DMS 273 (cell line): ENCODE measurements around the gene CDH20.
A peak's percentile ranks its signal among the peaks of the same experiment; 100 is the strongest.
"Not testable (repeated sequence)": the region's sequence is repeated elsewhere in the genome, so short reads cannot be mapped to it uniquely, and the experiment has no call there.

Experiments
- DNase-seq: peaks from one replicate; lab custom pipeline; 2025; ENCODE audit not compliant: unreplicated experiment; lab: John Stamatoyannopoulos, UW

CDH20 gene

DNA sequence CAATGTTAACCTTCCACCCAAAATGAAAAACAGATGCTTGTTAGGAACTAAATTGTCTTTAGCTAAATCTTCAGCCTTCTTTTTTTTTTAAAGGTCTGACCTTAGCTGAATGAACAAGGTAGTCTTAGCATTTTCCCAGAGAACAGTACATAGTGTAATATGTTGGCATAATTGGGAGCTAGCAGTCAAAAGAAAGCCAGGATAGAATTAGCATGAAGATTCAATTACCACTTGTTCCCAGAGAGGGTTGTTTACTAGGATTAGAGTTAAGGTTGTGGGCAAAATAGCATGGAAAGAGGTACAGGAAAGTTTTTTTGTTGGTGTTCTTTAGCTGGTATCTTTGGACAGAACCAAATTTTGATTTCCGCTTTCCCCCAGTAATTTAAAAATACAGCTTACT, 6.9 kb downstream of the CDH20 start:
- no peak for DNase-seq

DNA sequence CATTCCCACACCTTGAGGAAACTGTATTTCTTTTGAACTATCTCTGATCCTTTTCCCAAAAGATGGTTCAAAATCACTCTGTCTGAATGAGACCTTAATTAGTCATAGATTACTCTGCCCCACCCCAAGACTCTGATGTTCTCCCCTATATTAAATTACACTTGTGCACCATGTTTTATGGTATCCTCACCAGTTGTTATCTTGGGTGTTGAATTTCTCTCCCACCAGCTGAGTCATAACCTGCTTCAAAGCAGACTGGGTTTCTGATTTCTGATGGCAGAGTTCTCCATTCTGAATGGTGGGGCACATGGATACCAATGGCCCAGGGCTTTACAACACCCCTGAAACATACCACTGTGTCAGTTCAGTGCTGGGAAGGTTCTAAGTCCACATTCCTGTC, 15.0 kb downstream of the CDH20 start:
- no peak for DNase-seq

DNA sequence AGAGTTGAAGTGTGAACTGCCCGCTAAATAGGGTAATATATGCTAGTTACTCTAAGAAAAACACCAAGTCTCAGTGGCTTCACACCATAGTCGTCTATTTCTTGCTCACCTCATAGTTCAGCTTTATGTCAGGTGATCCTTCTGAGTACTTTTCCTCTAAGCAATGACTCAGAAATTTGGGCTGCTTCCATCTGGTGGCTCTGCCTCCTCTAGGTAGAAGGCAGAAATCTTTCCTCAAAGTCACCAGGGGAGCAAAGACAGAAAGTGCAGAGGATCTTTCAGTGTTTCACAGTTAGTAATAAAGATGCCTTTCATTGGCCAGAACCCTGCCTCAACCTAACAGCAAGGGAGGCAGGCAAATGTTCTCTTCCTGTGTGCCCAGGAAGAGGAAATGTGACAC, 17.3 kb downstream of the CDH20 start:
- DNase-seq, result no peak

DNA sequence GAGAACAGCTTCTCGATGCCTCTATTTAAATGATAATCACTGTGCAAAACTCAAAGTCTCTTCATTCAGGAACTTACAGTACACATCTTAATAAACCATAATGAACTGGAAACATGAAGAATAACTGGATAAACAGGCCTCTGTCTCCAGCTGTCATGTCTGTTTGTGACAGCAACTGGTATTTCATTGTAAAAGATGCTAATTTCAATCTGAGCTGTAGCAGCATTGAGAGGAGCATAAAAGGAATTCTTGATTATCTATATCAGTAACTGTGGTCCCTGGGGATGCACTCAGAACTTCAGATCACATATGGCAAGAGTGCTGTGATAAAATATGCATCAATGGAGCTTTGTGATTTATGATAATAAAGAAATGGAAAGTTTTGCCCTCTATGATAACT, 18.8 kb downstream of the CDH20 start:
- DNase-seq, result no peak

DNA sequence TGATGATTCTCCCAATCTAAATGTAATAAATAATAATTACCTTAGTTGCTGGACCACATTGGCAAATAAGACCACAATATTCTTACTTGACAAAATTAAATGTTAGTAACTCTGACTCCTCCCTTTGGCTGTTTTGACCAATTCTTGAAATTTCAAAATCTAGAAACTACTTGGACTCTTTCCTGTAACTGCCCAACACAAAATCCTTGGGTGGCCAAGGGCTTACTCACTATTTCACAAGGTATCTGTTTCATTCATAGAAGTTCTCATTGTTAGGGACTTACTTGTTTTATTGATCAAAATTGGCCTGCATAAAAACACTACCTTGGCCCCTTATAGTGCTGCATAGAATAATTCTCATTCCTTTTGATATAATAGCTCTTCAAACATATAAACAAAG, 19.4 kb downstream of the CDH20 start:
- DNase-seq, result no peak

DNA sequence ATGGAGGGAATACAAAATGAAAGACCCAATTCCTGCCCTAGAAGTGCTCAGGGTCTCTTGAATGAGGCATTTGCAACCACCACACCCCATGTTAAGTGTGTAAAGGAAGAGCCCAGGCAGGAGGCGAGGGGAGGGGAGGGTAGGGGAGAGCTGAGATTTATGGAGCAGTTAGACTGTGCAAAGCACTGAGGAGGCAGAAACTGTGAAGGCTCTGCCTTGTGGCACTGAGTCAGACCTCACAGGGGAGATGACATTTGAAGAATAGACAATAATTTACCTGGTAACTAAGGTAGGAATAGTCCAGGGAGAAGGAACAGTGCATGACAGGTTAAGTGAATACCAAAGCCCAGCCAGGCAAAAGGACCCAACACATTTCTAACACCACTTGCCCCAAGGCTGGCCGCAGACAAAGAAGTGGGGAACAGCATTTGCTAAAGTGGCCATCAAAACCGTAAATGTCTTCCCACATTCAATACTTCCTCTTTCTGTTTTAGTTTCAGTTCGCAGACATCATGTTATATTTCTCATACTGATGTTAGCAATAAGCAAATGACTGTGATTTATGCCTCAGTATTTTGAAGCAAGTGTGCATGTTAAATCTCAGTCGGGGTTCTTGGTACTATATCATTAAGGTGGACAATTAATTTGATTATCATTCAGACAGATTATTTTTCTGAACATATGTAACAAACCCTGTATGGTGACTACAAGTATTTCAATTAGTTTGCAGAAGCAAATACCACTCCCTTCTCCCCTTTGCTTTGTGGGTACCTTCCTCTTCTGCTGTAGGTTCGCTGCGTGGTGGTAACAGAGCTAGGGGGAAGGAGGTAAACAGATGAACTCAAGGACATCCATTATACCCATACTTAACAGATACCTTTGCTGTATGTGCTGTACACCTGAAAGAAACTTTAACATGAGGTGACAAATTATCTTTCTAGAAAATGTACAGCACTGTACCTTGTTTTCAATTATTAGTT, 27.5 kb downstream of the CDH20 start:
- no peak for DNase-seq

DNA sequence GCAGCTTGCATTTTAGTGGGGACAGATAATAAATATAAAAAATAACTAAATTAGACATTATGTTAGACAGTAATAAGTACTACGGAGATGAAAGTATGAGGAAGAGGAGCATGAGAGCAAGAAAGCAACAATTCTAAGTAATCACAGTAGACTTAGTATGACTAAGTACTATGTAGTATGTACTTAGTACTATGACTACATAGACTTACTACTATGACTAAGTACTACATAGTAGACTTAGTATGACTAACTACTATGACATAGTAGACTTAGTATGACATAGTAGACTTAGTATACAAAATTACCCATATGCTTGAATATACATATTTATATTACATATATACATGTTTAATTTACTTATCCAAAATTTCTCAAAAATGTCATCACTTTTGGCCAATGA, 29.3 kb downstream of the CDH20 start:
- no peak for DNase-seq

DNA sequence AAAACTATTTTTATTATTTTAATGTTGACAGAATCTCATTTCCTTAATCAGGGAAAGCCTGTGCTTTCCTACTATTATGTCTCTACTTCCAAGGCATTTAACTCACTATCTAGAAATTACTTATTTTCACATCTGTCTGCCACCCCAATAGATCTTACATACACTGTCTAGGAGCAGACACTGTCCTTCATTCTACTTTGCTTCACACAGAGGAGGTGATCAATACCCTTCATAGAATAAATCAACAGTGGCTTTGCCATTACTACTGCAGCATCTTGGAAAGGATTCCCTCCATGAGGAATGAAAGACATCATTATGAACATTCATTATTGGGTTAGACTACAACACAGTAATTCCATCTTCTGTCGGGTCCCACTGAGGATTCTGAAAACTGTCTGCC, 31.7 kb downstream of the CDH20 start:
- no peak for DNase-seq

DNA sequence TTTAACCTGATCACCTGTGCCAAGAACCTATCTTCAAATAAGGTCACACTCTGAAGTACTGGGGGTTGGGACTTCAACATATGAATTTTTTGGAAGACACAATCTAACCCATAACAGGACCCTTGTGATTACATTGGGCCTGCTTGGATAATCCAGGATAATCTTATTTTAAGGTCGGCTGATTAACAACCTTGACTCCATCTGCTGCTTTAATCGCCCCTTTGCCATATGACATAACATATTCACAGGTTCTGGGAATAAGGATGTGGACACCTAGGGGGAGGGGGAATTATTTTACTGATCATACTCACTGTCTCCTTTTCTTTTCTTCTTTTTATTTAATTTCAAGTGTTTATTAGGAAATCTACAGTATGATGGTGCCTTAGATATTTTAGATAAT, 34.8 kb downstream of the CDH20 start:
- DNase-seq, result peak; percentile 6

DNA sequence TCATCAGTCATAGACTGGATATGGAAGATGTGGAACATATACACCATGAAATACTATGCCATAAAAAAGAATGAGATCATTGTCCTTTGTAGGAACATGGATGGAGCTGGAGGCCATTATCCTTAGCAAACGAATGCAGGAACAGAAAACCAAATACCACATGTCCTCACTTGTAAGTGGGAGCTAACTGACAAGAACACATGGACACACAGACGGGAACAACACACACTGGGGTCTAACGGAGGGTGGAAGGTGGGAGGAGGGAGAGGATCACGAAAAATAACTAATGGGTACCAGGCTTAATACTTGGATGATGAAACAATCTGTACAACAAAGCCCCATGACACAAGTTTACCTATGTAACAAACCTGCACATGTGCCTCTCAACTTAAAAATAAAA, 36.4 kb downstream of the CDH20 start:
- DNase-seq, result not testable (repeated sequence)

DNA sequence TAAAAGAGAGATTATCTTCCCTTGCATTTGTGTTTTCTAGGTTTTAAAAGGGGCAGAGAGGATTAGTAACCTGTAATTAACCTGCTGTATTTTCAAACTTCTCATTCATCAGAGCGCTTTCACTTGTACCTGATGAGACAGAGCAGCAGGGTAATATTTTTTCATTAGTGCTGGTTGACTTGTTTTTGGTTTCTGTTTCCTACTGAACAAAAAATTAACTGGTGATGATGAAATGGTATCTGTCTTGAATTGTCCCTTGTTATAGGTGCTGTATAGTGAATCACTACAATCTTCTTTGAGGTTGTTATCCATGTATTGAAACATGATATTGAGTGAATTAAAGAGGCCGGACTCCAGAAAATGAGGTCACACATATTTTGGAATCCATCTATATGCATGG, 37.9 kb downstream of the CDH20 start:
- DNase-seq, result no peak

DNA sequence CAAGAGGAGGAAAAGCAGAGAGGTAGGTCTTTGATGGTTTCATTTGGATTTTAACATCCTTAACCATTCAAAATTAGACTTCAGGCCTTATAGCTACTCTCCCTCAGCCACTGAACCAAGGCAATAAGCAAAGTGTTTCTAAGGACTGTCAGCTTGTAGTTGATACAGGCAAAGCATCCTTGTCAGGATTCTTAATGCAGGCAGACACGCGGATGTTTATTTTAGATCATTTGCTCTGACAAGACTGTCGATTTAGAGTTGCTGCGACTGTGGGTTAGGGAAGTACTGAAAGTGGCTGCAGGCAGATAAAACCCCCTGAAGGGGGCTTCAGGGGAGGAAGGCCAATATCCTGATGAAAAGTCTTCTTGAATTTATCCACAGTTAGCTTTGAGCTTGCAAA, 46.6 kb downstream of the CDH20 start:
- no peak for DNase-seq

DNA sequence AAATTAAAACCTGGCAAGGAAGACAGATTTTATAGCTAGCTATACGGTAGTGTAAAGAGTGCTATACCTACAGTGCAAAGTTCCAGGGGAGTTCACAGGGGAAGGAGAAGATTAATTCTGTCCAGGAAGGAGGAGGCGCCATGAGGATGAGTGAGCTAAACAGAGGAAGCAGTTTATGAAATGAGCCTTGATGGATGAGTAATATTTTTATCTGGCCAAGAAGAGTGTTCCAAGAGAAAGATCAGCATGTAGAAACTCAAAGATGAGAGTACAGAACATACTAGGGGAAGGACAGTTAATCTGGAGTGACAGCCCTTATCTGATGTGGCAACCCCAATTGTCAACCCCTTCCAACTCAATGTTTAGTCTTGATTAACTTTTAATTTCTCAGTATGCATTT, 54.8 kb downstream of the CDH20 start:
- DNase-seq, result no peak

DNA sequence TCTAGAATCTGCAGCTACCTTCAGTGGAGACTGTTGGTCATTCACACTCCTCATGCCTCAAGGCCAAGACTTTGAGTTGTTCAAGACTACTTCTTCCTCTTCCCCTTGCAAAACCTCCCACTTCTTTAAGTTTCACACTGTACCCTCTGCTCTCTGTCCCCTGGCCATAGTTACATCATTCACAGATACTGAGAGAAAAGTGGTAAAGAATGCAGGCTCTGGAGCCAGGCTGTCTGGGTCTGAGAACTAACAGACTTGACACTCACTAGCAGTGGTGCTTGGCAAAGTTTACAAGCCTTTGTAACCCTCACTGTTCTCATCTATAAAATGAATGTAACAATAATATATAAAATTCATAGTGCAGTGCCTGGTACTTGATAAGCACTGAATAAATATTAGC, 61.8 kb downstream of the CDH20 start:
- DNase-seq, result no peak

DNA sequence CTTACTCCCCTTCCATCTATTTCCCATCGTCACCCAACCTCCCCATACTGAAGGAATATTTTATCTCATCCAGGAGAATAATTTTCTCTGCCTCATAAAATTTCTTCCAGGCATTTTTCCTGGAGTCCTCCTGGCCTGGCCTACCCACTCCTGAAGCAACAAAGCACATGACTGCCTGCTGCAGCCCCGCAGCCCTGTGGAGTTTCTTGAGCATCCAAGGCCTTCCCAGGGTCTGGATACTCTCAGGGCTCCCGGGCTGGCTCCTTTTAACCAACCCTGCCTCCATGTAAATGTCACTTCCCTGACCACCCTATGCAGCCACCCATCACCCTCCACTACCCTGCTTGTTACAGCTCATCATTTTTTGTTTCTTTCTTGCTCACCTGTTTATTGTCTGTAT, 64.0 kb downstream of the CDH20 start:
- DNase-seq, result no peak

DNA sequence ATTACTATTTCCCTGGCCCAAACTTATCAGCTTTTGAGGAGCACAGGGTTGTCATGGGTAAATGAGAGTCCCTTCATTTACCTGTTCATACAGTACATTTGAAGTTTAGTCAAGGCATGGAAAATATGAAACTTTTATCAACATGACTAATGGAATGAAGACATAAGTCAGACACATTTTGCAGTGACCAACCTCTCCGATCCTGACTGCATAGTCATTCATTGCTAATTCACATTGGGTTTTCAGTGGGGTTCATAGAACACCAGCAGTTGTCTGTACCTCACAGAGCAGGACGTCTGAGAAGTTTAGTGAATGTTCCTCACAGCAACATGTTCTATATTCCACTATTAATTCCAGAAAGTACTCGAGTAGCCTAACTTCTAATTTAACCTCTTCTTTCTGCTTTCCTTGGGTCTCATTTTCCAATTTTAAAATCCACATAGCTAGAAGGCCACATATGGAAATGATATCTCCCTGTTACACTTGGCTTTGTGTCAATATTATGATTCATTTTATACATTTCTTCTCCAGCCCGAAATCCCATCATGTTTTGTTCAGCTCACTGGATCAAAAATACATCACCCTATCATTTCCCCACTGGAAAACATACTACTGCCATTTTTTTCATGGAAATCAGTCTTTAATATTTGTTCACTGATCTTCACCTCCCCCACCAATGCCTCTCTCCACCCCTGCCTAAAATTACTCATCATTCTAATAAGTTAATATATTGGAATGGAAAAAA, 65.9 kb downstream of the CDH20 start:
- no peak for DNase-seq

DNA sequence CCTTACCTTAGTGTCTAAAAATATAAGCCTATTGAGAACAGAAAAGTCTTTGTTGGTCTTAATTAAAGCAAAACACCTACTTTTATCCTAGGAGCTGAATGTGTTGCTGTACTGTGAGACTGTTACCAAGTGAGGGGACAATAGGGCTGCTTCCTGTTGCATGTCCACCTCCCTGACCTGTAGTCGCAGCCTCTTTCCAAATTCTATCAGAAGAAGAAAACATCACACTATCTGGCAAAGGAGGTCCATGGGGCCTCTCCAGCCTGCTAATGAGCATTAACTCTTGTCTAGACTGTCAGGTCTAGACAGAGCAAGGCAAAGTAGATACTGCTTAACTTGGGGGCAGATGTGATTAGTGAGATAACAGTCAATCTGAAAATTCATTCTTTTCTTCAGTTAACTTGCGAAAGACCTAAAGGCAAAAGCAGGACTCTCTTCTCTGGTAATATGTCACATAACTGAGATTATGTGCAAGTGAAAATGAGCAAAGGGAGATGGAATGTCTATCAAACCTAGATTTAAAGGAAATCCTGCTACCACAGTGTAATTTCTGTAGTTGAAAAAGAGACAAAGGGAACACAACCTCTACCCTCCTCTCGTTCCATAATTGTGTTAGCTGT, 66.9 kb downstream of the CDH20 start:
- DNase-seq, result no peak

DNA sequence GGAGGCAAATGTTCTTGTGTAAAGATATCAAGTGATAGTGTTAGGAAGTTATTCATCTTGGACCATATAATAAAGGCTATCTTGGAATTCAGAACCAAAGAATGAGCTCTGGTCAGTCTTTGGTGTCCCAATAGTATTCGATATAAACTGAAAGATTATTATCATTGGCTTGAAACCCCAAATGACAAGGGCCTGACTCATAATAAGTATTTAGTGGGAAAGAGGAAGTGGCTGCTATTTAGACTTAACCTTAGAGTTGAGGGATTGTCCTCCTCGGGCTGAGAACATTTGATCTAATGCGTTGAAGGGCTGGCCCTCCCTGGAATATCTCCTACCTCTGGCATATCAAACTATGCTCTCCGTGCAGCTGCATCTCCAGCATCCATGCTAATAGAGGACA, 67.5 kb downstream of the CDH20 start:
- DNase-seq, result no peak

DNA sequence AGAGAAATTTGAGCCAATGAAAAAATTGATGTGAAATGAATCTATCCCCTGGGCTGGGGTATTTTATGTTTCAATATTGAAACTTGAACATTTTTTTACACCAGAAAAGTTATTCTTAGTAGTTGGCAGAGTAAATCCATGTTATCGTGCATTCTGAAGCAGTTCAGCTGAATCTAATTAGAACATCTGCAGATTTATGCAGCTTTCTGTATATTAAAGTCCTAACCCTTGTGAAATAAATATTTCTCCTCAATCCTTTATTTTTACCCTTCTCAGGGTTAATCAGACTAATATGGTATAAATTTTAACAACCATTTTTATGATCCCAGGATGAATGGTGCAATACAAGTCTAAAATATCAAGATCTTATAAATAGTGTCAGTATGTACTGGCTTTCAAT, 69.5 kb downstream of the CDH20 start:
- no peak for DNase-seq

DNA sequence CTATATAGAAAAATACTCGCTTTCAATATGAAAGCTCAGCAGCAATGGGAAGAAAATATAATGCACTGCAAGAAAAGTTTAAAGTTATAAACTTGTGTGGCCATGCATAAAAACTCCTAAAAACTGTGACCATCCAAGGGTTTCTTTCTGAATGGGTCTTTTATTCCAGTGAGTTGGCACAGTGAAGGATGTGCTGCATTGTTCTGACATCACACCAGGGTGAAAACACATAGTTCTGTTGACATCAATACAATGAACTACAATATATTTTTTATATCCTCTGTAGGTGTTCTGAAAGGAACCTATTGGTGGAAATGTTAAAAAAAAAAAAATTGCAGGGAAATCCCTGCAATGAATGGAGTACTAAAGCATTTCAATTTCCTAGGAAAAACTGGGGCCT, 80.2 kb downstream of the CDH20 start:
- DNase-seq, result no peak

DNA sequence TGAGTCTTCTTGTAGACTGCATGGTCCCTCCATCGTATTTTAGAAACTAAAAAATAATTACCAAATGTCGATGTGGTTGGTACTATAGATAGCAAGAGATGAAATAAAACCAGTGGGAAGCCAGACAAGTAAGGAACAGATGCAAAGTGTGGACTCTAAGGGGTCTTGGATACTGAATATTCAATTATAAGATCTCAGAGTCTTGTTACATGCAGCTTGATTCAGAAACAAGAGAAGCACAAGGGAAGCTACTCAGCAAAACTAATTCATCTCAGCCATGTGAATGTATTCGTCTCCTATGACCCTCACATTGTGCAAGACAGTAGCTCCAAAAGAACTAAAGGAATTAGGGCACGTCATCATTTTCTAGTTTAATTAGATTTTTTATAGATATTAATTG, 80.9 kb downstream of the CDH20 start:
- no peak for DNase-seq

DNA sequence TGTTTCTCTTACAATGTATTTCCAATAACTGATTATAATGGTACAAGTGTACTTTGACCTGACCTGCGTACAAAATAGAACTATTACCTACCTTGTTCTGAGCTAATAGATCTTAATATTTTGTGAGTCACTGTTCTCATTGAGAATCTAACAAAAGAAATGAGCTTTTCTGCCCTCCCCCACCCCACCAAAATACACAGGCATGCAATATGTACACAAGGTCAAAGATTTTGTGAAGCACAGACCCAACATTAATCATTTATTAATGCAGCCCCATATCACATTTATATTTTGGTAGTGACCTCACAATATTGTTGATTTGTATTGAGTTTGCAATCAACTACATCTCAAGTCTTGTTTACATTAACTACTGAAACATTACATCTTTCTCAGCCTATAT, 86.5 kb downstream of the CDH20 start:
- no peak for DNase-seq
